GM21528 (cell line): Measurements from ENCODE around the gene SMIM22.
A peak's percentile ranks its signal among the peaks of the same experiment; 100 is the strongest.

Experiments
- ATAC-seq: cut with Tn5 transposase; IDR thresholded peaks from one replicate; pipeline ENCODE4 v1.9.1; 2021; ENCODE audit warnings: mild to moderate bottlenecking, moderate library complexity; ENCODE audit not compliant: unreplicated experiment, low FRiP score

Gene SMIM22

GRCh38 chr16:4795181-4795827, at the start of gene SMIM22:
Gene SMIM22 (plus strand): TSS chr16:4795369. CDS start chr16:4795735, 366 bp downstream.
- no peak for ATAC-seq

GRCh38 chr16:4746215-4746614, 49.0 kb upstream of the SMIM22 start:
- no peak for ATAC-seq

- ATAC-seq, result no peak
These were observed 48.1 kb upstream of the SMIM22 start for GRCh38 chr16:4746991-4747574.

GRCh38 chr16:4747906-4748681, 47.1 kb upstream of the SMIM22 start:
- ATAC-seq, result no peak

GRCh38 chr16:4748682-4749411, 46.3 kb upstream of the SMIM22 start:
- no peak for ATAC-seq

- no peak for ATAC-seq
These were observed 45.4 kb upstream of the SMIM22 start for GRCh38 chr16:4749700-4750257.

- no peak for ATAC-seq
These were observed 44.3 kb upstream of the SMIM22 start for GRCh38 chr16:4750896-4751295.

- no peak for ATAC-seq
These were observed 42.6 kb upstream of the SMIM22 start for GRCh38 chr16:4752351-4753100.

- ATAC-seq, result no peak
These were observed 41.9 kb upstream of the SMIM22 start for GRCh38 chr16:4753227-4753626.

GRCh38 chr16:4754865-4755264, 40.3 kb upstream of the SMIM22 start:
- ATAC-seq, result no peak

GRCh38 chr16:4755687-4756086, 39.5 kb upstream of the SMIM22 start:
- no peak for ATAC-seq

- ATAC-seq, result no peak
These were observed 34.8 kb upstream of the SMIM22 start for GRCh38 chr16:4760221-4760910.

- ATAC-seq, result no peak
These were observed 33.0 kb upstream of the SMIM22 start for GRCh38 chr16:4762205-4762604.

GRCh38 chr16:4763791-4764190, 31.4 kb upstream of the SMIM22 start:
- no peak for ATAC-seq

- ATAC-seq, result no peak
These were observed 29.4 kb upstream of the SMIM22 start for GRCh38 chr16:4765511-4766474.

- ATAC-seq, result peak; percentile 80
These were observed 28.1 kb upstream of the SMIM22 start, which contains the start of gene ZNF500 for GRCh38 chr16:4766875-4767628. Gene ZNF500 (minus strand): TSS chr16:4767162. CDS start chr16:4765978, 1,184 bp downstream.

- ATAC-seq, result no peak
These were observed 27.2 kb upstream of the SMIM22 start for GRCh38 chr16:4767872-4768548.
